GM12892 (cell line): ENCODE measurements around the gene TACC2.

Source experiments
- POLR2A ChIP-seq: IDR thresholded peaks from 2 replicates; pipeline ENCODE4 v1.6.1; 2011; ENCODE audit warnings: low read depth, low read length, control low read depth
- POLR2AphosphoS5 ChIP-seq: IDR thresholded peaks from 2 replicates; pipeline ENCODE4 v1.6.1; 2011; ENCODE audit warnings: low read depth, low read length, control low read depth
- TAF1 ChIP-seq: IDR thresholded peaks from 2 replicates; pipeline ENCODE4 v1.6.1; 2011; ENCODE audit warnings: low read depth, mild to moderate bottlenecking, control low read depth, low read length, borderline replicate concordance

- TF ChIP-seq POLR2A: no peak
- no peak for TF ChIP-seq POLR2AphosphoS5
- TF ChIP-seq TAF1: no peak
Observed at GRCh38 chr10:122170802-122171201, 181.8 kb downstream of the TACC2 start.
